WTC11 (cell line): Measurements from ENCODE around the gene SND1. TPM values are rescaled to one million over a fixed set of nuclear protein-coding genes. Genes with fewer than 3 reads are reported as not detected.
A peak's percentile ranks its signal among the peaks of the same experiment; 100 is the strongest.

ENCODE experiments used
- ATAC-seq: fragments of 200-7000 bp; cut with Tn5 transposase; 2 replicates; pipeline ENCODE4 v1.10.0; 2021; ENCODE audit warnings: mild to moderate bottlenecking, moderate library complexity
- CTCF ChIA-PET: fragments of 300-600 bp; sonication (Branson Sonifier 250); formaldehyde crosslinking; loops from one replicate; lab custom pipeline; 2021; ENCODE audit warnings: antibody characterized with exemption; lab: Charles Lee
- POLR2A ChIA-PET: fragments of 350-600 bp; sonication (Branson Sonifier 250); formaldehyde crosslinking; loops from one replicate; lab custom pipeline; 2021; ENCODE audit warnings: antibody characterized with exemption; lab: Charles Lee
- DNase-seq: peaks from one replicate; pipeline ENCODE4 v3.0.0; 2021; ENCODE audit warnings: low spot score
- H3K27ac Mint-ChIP-seq: 2 replicates; pipeline ENCODE4 v1.8.0; 2021; ENCODE audit warnings: mixed read lengths
- H3K27me3 Mint-ChIP-seq: 2 replicates; pipeline ENCODE4 v1.8.0; 2021; ENCODE audit warnings: low read depth, mild to moderate bottlenecking, moderate library complexity, mixed read lengths
- H3K36me3 Mint-ChIP-seq: 2 replicates; pipeline ENCODE4 v1.8.0; 2021; ENCODE audit warnings: mixed read lengths
- H3K4me1 Mint-ChIP-seq: 2 replicates; pipeline ENCODE4 v1.8.0; 2022; ENCODE audit warnings: mixed read lengths
- H3K4me3 Mint-ChIP-seq: 2 replicates; pipeline ENCODE4 v1.8.0; 2021; ENCODE audit warnings: mild to moderate bottlenecking, moderate library complexity, mixed read lengths
- H3K9me3 Mint-ChIP-seq: 2 replicates; pipeline ENCODE4 v1.8.0; 2021; ENCODE audit warnings: mixed read lengths
- ATF3 ChIP-seq: sonication (generic); formaldehyde crosslinking; conservative IDR thresholded peaks from 2 replicates; pipeline ENCODE4 v1.8.1; 2022; ENCODE audit warnings: mild to moderate bottlenecking, missing genetic modification reagents
- FOXK1 ChIP-seq: sonication (generic); formaldehyde crosslinking; IDR thresholded peaks from 2 replicates; pipeline ENCODE4 v1.8.0; 2022; ENCODE audit warnings: mild to moderate bottlenecking, moderate library complexity, missing genetic modification reagents
- FOXP4 ChIP-seq: sonication (generic); formaldehyde crosslinking; IDR thresholded peaks from 2 replicates; pipeline ENCODE4 v1.8.0; 2022; ENCODE audit warnings: mild to moderate bottlenecking, missing genetic modification reagents
- HMGA2 ChIP-seq: fragments of 250-450 bp; sonication (Bioruptor Pico); IDR thresholded peaks from 2 replicates; pipeline ENCODE4 v1.4.0; 2021; ENCODE audit warnings: mild to moderate bottlenecking, moderate library complexity
- JAZF1 ChIP-seq: fragments of 250-450 bp; sonication (Bioruptor Pico); IDR thresholded peaks from 2 replicates; pipeline ENCODE4 v1.9.0; 2021; ENCODE audit warnings: moderate library complexity, mild to moderate bottlenecking, inconsistent platforms
- NR2C2 ChIP-seq: sonication (generic); formaldehyde crosslinking; IDR thresholded peaks from 2 replicates; pipeline ENCODE4 v1.8.0; 2022; ENCODE audit warnings: mild to moderate bottlenecking, missing genetic modification reagents
- USF2 ChIP-seq: sonication (generic); formaldehyde crosslinking; IDR thresholded peaks from 2 replicates; pipeline ENCODE4 v1.8.1; 2023; ENCODE audit warnings: mild to moderate bottlenecking, missing genetic modification reagents, moderate library complexity
- ZNF138 ChIP-seq: sonication (generic); formaldehyde crosslinking; conservative IDR thresholded peaks from 2 replicates; pipeline ENCODE4 v1.8.1; 2022; ENCODE audit warnings: mild to moderate bottlenecking, moderate library complexity, missing genetic modification reagents
- ZNF219 ChIP-seq: sonication (generic); formaldehyde crosslinking; IDR thresholded peaks from 2 replicates; pipeline ENCODE4 v1.8.0; 2023; ENCODE audit warnings: missing genetic modification reagents, mild to moderate bottlenecking, borderline replicate concordance
- ZNF416 ChIP-seq: fragments of 250-450 bp; sonication (Bioruptor Pico); IDR thresholded peaks from 2 replicates; pipeline ENCODE4 v1.9.0; 2021; ENCODE audit warnings: mild to moderate bottlenecking, inconsistent platforms
- ZNF423 ChIP-seq: fragments of 250-450 bp; sonication (Bioruptor Pico); IDR thresholded peaks from 2 replicates; pipeline ENCODE4 v2.1.2; 2022; ENCODE audit warnings: mild to moderate bottlenecking, moderate library complexity
- ZSCAN18 ChIP-seq: fragments of 250-450 bp; sonication (Bioruptor Pico); IDR thresholded peaks from 2 replicates; pipeline ENCODE4 v2.1.2; 2022; ENCODE audit warnings: mild to moderate bottlenecking, moderate library complexity
- total RNA-seq: library from RNA; stranded (reverse); gene quantifications from 3 replicates; pipeline ENCODE4 v1.2.3, GENCODE V29; 2021
- TF ChIP-seq, protein P1 (sequence below): sonication (generic); formaldehyde crosslinking; IDR thresholded peaks from 2 replicates; pipeline ENCODE4 v1.8.1; 2022; ENCODE audit warnings: mild to moderate bottlenecking, moderate library complexity, missing genetic modification reagents
- TF ChIP-seq, protein P2 (sequence below): sonication (generic); formaldehyde crosslinking; IDR thresholded peaks from 2 replicates; pipeline ENCODE4 v1.8.1; 2023; ENCODE audit warnings: mild to moderate bottlenecking, missing genetic modification reagents, borderline replicate concordance
- TF ChIP-seq, protein P3 (sequence below): sonication (generic); formaldehyde crosslinking; IDR thresholded peaks from 2 replicates; pipeline ENCODE4 v1.8.0; 2023; ENCODE audit warnings: mild to moderate bottlenecking, missing genetic modification reagents
- TF ChIP-seq, protein P4 (sequence below): sonication (generic); formaldehyde crosslinking; IDR thresholded peaks from 2 replicates; pipeline ENCODE4 v1.8.0; 2022; ENCODE audit warnings: mild to moderate bottlenecking, missing genetic modification reagents
- TF ChIP-seq, protein P5 (sequence below): fragments of 250-450 bp; sonication (Bioruptor Pico); IDR thresholded peaks from 2 replicates; pipeline ENCODE4 v1.9.0; 2021; ENCODE audit warnings: mild to moderate bottlenecking

The SND1 gene
- total RNA-seq, 1 experiment from 2014 or later = 261 TPM

GRCh38 chr7:128033246-128033645, 381.3 kb downstream of the SND1 start:
- no peak overlapping the region for H3K27ac Mint-ChIP-seq
- ATAC-seq = no peak

GRCh38 chr7:128034825-128035224, 382.8 kb downstream of the SND1 start:
- H3K4me3 Mint-ChIP-seq = no peak overlapping the region
- TF ChIP-seq ZSCAN18 (CRISPR knock-in tag) (no peak), ZNF138 (CRISPR knock-in tag) (no peak), HMGA2 (CRISPR knock-in tag) (no peak), FOXP4 (no peak), ATF3 (CRISPR knock-in tag) (no peak), FOXK1 (CRISPR knock-in tag) (no peak)
- TF ChIP-seq, protein P1, sequence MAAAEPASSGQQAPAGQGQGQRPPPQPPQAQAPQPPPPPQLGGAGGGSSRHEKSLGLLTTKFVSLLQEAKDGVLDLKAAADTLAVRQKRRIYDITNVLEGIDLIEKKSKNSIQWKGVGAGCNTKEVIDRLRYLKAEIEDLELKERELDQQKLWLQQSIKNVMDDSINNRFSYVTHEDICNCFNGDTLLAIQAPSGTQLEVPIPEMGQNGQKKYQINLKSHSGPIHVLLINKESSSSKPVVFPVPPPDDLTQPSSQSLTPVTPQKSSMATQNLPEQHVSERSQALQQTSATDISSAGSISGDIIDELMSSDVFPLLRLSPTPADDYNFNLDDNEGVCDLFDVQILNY = no peak
- TF ChIP-seq, protein P2, sequence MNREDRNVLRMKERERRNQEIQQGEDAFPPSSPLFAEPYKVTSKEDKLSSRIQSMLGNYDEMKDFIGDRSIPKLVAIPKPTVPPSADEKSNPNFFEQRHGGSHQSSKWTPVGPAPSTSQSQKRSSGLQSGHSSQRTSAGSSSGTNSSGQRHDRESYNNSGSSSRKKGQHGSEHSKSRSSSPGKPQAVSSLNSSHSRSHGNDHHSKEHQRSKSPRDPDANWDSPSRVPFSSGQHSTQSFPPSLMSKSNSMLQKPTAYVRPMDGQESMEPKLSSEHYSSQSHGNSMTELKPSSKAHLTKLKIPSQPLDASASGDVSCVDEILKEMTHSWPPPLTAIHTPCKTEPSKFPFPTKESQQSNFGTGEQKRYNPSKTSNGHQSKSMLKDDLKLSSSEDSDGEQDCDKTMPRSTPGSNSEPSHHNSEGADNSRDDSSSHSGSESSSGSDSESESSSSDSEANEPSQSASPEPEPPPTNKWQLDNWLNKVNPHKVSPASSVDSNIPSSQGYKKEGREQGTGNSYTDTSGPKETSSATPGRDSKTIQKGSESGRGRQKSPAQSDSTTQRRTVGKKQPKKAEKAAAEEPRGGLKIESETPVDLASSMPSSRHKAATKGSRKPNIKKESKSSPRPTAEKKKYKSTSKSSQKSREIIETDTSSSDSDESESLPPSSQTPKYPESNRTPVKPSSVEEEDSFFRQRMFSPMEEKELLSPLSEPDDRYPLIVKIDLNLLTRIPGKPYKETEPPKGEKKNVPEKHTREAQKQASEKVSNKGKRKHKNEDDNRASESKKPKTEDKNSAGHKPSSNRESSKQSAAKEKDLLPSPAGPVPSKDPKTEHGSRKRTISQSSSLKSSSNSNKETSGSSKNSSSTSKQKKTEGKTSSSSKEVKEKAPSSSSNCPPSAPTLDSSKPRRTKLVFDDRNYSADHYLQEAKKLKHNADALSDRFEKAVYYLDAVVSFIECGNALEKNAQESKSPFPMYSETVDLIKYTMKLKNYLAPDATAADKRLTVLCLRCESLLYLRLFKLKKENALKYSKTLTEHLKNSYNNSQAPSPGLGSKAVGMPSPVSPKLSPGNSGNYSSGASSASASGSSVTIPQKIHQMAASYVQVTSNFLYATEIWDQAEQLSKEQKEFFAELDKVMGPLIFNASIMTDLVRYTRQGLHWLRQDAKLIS (CRISPR knock-in tag) = no peak
- TF ChIP-seq, protein P3, sequence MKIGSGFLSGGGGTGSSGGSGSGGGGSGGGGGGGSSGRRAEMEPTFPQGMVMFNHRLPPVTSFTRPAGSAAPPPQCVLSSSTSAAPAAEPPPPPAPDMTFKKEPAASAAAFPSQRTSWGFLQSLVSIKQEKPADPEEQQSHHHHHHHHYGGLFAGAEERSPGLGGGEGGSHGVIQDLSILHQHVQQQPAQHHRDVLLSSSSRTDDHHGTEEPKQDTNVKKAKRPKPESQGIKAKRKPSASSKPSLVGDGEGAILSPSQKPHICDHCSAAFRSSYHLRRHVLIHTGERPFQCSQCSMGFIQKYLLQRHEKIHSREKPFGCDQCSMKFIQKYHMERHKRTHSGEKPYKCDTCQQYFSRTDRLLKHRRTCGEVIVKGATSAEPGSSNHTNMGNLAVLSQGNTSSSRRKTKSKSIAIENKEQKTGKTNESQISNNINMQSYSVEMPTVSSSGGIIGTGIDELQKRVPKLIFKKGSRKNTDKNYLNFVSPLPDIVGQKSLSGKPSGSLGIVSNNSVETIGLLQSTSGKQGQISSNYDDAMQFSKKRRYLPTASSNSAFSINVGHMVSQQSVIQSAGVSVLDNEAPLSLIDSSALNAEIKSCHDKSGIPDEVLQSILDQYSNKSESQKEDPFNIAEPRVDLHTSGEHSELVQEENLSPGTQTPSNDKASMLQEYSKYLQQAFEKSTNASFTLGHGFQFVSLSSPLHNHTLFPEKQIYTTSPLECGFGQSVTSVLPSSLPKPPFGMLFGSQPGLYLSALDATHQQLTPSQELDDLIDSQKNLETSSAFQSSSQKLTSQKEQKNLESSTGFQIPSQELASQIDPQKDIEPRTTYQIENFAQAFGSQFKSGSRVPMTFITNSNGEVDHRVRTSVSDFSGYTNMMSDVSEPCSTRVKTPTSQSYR (CRISPR knock-in tag) = no peak

More at GRCh38 chr7:128033246-128033645, 381.3 kb downstream of the SND1 start:
- Mint-ChIP-seq H3K27me3 (peaks cover 38% of the 10 kb centered on the region), H3K36me3 (peaks cover 12% of the 10 kb centered on the region), H3K4me1 (peaks cover 21% of the 10 kb centered on the region), H3K9me3 (peaks cover 7% of the 10 kb centered on the region; the same call in 1 of the 2 replicates), H3K4me3 (peak overlapping the region; percentile 59)
- DNase-seq = no peak
- TF ChIP-seq ZNF423 (CRISPR knock-in tag) (no peak), ZNF416 (CRISPR knock-in tag) (no peak), NR2C2 (CRISPR knock-in tag) (no peak), ZNF219 (CRISPR knock-in tag) (no peak), USF2 (CRISPR knock-in tag) (no peak), JAZF1 (CRISPR knock-in tag) (no peak)
- TF ChIP-seq, protein P4, sequence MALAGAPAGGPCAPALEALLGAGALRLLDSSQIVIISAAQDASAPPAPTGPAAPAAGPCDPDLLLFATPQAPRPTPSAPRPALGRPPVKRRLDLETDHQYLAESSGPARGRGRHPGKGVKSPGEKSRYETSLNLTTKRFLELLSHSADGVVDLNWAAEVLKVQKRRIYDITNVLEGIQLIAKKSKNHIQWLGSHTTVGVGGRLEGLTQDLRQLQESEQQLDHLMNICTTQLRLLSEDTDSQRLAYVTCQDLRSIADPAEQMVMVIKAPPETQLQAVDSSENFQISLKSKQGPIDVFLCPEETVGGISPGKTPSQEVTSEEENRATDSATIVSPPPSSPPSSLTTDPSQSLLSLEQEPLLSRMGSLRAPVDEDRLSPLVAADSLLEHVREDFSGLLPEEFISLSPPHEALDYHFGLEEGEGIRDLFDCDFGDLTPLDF (CRISPR knock-in tag) = no peak
- TF ChIP-seq, protein P5, sequence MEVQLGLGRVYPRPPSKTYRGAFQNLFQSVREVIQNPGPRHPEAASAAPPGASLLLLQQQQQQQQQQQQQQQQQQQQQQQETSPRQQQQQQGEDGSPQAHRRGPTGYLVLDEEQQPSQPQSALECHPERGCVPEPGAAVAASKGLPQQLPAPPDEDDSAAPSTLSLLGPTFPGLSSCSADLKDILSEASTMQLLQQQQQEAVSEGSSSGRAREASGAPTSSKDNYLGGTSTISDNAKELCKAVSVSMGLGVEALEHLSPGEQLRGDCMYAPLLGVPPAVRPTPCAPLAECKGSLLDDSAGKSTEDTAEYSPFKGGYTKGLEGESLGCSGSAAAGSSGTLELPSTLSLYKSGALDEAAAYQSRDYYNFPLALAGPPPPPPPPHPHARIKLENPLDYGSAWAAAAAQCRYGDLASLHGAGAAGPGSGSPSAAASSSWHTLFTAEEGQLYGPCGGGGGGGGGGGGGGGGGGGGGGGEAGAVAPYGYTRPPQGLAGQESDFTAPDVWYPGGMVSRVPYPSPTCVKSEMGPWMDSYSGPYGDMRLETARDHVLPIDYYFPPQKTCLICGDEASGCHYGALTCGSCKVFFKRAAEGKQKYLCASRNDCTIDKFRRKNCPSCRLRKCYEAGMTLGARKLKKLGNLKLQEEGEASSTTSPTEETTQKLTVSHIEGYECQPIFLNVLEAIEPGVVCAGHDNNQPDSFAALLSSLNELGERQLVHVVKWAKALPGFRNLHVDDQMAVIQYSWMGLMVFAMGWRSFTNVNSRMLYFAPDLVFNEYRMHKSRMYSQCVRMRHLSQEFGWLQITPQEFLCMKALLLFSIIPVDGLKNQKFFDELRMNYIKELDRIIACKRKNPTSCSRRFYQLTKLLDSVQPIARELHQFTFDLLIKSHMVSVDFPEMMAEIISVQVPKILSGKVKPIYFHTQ (CRISPR knock-in tag) = no peak
- ChIA-PET CTCF (interaction anchor here (0.9 to 2.0 kb wide), 5 partner anchors 13 to 302 kb away, joined by 3 to 13 read pairs (median 3); no protein-coding TSS in a partner anchor), POLR2A (interaction anchor here (0.9 to 1.6 kb wide), 2 partner anchors 14 to 174 kb away, joined by 3 to 6 read pairs; no protein-coding TSS in a partner anchor)

More at GRCh38 chr7:128034825-128035224, 382.8 kb downstream of the SND1 start:
- ChIA-PET POLR2A (interaction anchor here (0.9 kb wide), 1 partner anchor 175 kb away, joined by 3 read pairs; no protein-coding TSS in a partner anchor), CTCF (interaction anchor here (0.8 to 4.4 kb wide), 7 partner anchors 10 to 242 kb away, joined by 3 to 58 read pairs (median 5); no protein-coding TSS in a partner anchor)
- Mint-ChIP-seq H3K9me3 (no peaks in the 10 kb centered on the region), H3K4me1 (peaks cover 13% of the 10 kb centered on the region), H3K27ac (0 out of 2 replicates have a peak overlapping the region, but pooled peaks have one; percentile 34), H3K27me3 (peaks cover 27% of the 10 kb centered on the region), H3K36me3 (no peaks in the 10 kb centered on the region)
- ATAC-seq = no peak
- DNase-seq = no peak
